ENCODE data around the gene ABCC1. TPM values are rescaled to one million over a fixed set of nuclear protein-coding genes. Genes with fewer than 3 reads are reported as not detected.
"Not testable (repeated sequence)": the region's sequence is repeated elsewhere in the genome, so short reads cannot be mapped to it uniquely, and the experiment has no call there.

The ABCC1 gene
- total RNA-seq, 2 donors from 2014 or later, result 15.2 to 27.5 TPM

DNA sequence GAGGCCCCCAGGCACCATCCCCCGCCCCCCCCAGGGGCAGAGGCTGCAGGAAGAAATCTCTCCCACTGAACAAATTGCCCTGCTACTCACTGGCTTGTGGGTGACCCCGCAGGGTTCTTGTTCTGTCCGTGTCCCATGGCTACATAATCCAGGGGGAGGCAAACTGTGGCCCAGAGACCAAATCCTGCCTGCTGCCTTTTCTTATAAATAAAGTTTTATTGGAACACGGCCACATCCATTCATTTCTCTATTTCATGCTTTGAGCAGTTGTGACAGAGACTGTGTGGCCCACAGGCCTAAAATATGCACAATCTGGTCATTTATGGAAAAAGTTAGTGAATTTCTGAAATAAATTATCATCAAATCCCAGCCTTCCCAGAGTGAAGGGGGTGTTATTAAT is 235.7 kb downstream of the ABCC1 start:
- TF ChIP-seq, protein P1, sequence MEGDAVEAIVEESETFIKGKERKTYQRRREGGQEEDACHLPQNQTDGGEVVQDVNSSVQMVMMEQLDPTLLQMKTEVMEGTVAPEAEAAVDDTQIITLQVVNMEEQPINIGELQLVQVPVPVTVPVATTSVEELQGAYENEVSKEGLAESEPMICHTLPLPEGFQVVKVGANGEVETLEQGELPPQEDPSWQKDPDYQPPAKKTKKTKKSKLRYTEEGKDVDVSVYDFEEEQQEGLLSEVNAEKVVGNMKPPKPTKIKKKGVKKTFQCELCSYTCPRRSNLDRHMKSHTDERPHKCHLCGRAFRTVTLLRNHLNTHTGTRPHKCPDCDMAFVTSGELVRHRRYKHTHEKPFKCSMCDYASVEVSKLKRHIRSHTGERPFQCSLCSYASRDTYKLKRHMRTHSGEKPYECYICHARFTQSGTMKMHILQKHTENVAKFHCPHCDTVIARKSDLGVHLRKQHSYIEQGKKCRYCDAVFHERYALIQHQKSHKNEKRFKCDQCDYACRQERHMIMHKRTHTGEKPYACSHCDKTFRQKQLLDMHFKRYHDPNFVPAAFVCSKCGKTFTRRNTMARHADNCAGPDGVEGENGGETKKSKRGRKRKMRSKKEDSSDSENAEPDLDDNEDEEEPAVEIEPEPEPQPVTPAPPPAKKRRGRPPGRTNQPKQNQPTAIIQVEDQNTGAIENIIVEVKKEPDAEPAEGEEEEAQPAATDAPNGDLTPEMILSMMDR (IDR thresholded peaks at IDR 0.05), result no peak
- Histone ChIP-seq H3K36me3 (no peaks in the 10 kb centered on the region), H3K4me1 (no peaks in the 10 kb centered on the region), H3K27ac (no peak overlapping the region), H3K9me3 (no peaks in the 10 kb centered on the region), H3K27me3 (no peaks in the 10 kb centered on the region), H3K4me3 (no peak overlapping the region)
- DNase-seq (ENCODE audit: low spot score), result no peak

DNA sequence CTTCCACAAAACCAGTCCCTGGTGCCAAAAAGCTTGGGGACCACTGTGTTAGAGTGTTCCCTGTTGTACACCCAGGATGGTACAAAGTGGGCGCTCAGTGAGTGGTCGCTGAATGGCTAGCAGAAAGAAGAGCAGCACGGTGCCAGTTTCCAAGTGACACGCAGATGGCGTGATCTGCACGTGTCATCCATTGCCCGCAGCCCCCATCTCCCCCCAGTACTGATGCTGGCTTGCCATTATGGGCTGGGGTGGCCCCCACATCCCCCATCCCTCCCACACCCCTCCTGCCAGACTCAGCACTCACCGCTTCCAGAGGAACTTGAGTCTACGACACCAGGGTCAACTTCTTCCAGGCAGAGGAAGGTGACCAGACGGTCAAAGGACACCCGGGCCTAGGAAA is 237.4 kb downstream of the ABCC1 start:
- Histone ChIP-seq H3K36me3 (no peaks in the 10 kb centered on the region), H3K9me3 (no peaks in the 10 kb centered on the region), H3K4me3 (no peak overlapping the region), H3K4me1 (no peaks in the 10 kb centered on the region), H3K27ac (no peak overlapping the region), H3K27me3 (no peaks in the 10 kb centered on the region)
- no peak for DNase-seq (ENCODE audit: low spot score)
- TF ChIP-seq, protein P1 (IDR thresholded peaks at IDR 0.05), result no peak

DNA sequence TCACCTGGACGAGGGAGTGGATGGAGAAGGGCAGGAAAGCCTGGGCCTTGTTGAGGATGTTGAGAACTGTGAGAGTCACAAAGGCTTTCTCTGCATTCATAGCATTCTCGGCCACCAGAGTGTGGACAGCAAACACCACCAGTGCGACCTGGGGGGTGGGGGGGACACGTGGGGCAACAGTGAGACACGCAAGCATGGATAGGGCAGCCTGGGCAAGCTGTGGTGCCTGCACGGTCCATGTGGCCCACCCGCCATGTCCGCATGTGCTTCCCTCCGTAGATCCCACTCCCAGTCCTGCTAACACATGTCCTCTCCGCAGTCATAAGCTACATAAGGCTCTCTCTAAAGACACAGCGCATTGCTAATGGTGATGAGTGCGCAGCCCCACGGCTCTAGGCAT is 239.4 kb downstream of the ABCC1 start:
- Histone ChIP-seq H3K9me3 (no peaks in the 10 kb centered on the region), H3K4me3 (no peak overlapping the region), H3K27me3 (no peaks in the 10 kb centered on the region), H3K27ac (no peak overlapping the region), H3K4me1 (no peaks in the 10 kb centered on the region), H3K36me3 (no peaks in the 10 kb centered on the region)
- no peak for DNase-seq (ENCODE audit: low spot score)
- TF ChIP-seq, protein P1 (IDR thresholded peaks at IDR 0.05), result no peak

DNA sequence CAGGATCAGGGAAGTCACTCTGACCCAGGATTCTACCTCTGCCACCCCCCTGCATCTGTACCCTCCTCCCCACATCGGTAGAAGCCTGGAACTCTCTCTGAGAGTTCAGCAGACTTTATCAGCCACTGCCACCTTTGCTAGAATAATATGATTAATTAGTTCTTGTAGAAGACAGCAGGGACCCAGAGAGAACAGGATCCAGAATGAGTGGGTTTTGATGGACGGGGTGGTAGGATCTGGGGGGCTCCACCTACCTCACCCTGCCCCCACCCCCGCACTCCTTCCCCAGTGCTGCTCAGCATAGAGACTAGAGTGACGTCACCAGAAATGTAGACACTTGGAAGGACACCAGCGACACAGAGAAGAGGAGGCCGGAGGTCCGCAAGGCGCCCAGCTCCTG is 240.4 kb downstream of the ABCC1 start:
- H3K9me3 ChIP-seq, result no peaks in the 10 kb centered on the region
- no peak overlapping the region for H3K4me3 ChIP-seq
- H3K27ac ChIP-seq, result no peak overlapping the region
- H3K4me1 ChIP-seq, result no peaks in the 10 kb centered on the region
- H3K36me3 ChIP-seq, result no peaks in the 10 kb centered on the region
- DNase-seq (ENCODE audit: low spot score), result no peak
- H3K27me3 ChIP-seq, result no peaks in the 10 kb centered on the region
- TF ChIP-seq, protein P1 (IDR thresholded peaks at IDR 0.05), result no peak

DNA sequence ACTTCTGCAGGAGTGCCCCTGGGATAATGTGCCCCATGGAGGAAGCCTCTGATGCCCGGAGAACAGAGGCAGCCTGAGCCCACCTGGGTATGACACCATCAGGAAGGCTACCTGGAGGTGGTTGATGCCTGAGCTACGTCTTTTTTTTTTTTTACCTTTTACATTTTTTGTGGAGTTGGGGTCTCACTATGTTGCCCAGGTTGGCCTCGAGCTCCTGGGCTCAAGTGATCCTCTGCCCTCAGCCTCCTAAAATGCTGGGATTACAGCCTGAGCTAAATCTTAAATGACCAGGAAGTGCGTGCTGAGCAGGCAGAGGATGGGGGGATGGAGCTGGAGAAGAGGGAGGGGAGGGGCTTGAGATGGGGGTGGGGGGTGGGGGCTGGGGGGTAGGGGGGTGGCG is 241.1 kb downstream of the ABCC1 start:
- no peaks in the 10 kb centered on the region for H3K27me3 ChIP-seq
- H3K9me3 ChIP-seq, result no peaks in the 10 kb centered on the region
- no peak for DNase-seq (ENCODE audit: low spot score)
- TF ChIP-seq, protein P1 (IDR thresholded peaks at IDR 0.05), result no peak
- no peaks in the 10 kb centered on the region for H3K36me3 ChIP-seq
- H3K27ac ChIP-seq, result no peak overlapping the region
- H3K4me1 ChIP-seq, result no peaks in the 10 kb centered on the region
- no peak overlapping the region for H3K4me3 ChIP-seq

DNA sequence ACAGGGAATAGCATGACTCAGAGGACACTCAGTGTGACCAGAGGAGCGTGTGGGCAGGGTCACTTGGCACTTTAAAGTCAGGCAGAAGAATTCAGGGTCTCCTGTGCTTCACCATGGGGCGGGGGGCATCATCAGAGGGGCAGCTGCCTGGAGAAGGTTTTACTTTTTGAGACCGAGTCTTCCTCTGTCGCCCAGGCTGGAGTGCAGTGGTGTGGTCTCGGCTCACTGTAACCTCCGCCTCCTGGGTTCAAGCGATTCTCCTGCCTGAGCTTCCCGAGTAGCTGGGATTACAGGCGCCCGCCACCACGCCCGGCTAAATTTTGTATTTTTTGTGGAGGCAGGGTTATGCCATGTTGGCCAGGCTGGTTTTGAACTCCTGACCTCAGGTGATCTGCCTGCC is 241.6 kb downstream of the ABCC1 start:
- H3K4me3 ChIP-seq; H3K9me3 ChIP-seq; H3K4me1 ChIP-seq; H3K27me3 ChIP-seq; DNase-seq (ENCODE audit: low spot score); H3K27ac ChIP-seq; H3K36me3 ChIP-seq: not testable (repeated sequence)
